ENCODE results near the gene NPM3.

NPM3 gene

GRCh38 chr10:101767600-101767945 lies 15.7 kb downstream of the NPM3 start:
- Histone ChIP-seq H3K9me2 (replicated peaks; ENCODE audit: low read depth, low read length) (no peaks in the 10 kb centered on the region), H3K27me3 (ENCODE audit: insufficient read depth, low read length, poor library complexity, severe bottlenecking) (no peaks in the 10 kb centered on the region), H3K4me2 (ENCODE audit: low read depth, low read length, poor library complexity, severe bottlenecking) (no peak overlapping the region), H3K9me3 (ENCODE audit: insufficient read depth, low read depth, low read length) (no peaks in the 10 kb centered on the region), H4K20me1 (ENCODE audit: insufficient read depth, low read length, poor library complexity, severe bottlenecking) (no peaks in the 10 kb centered on the region), H3K4me1 (ENCODE audit: insufficient read depth, low read length, poor library complexity, severe bottlenecking) (no peaks in the 10 kb centered on the region), H2AFZ (ENCODE audit: low read length) (no peak overlapping the region), H3K9ac (ENCODE audit: low read depth, low read length, poor library complexity, severe bottlenecking) (no peak overlapping the region), H3K79me2 (ENCODE audit: insufficient read depth, low read length) (no peaks in the 10 kb centered on the region), H3K36me3 (ENCODE audit: insufficient read depth, low read length) (no peaks in the 10 kb centered on the region), H3F3A (ENCODE audit: low read depth) (no peaks in the 10 kb centered on the region), H3K4me3 (ENCODE audit: low read length, poor library complexity, severe bottlenecking) (no peak overlapping the region)
- TF ChIP-seq EZH2phosphoT487 (IDR thresholded peaks at IDR 0.05; ENCODE audit: borderline replicate concordance), result no peak
- no peak for TF ChIP-seq CTCF (conservative IDR thresholded peaks at IDR 0.05; ENCODE audit: low read length)

- H3K36me3 ChIP-seq (ENCODE audit: insufficient read depth, low read length), result no peaks in the 10 kb centered on the region
- H3K4me2 ChIP-seq (ENCODE audit: low read depth, low read length, poor library complexity, severe bottlenecking), result no peak overlapping the region
- no peaks in the 10 kb centered on the region for H3K9me2 ChIP-seq (replicated peaks; ENCODE audit: low read depth, low read length)
- no peaks in the 10 kb centered on the region for H4K20me1 ChIP-seq (ENCODE audit: insufficient read depth, low read length, poor library complexity, severe bottlenecking)
- no peaks in the 10 kb centered on the region for H3K4me1 ChIP-seq (ENCODE audit: insufficient read depth, low read length, poor library complexity, severe bottlenecking)
- no peak overlapping the region for H3K9ac ChIP-seq (ENCODE audit: low read depth, low read length, poor library complexity, severe bottlenecking)
- no peaks in the 10 kb centered on the region for H3K27me3 ChIP-seq (ENCODE audit: insufficient read depth, low read length, poor library complexity, severe bottlenecking)
- H2AFZ ChIP-seq (ENCODE audit: low read length), result no peak overlapping the region
- no peaks in the 10 kb centered on the region for H3K9me3 ChIP-seq (ENCODE audit: insufficient read depth, low read depth, low read length)
- no peak overlapping the region for H3K4me3 ChIP-seq (ENCODE audit: low read length, poor library complexity, severe bottlenecking)
- TF ChIP-seq EZH2phosphoT487 (IDR thresholded peaks at IDR 0.05; ENCODE audit: borderline replicate concordance), result no peak
- no peak for TF ChIP-seq CTCF (conservative IDR thresholded peaks at IDR 0.05; ENCODE audit: low read length)
- no peaks in the 10 kb centered on the region for H3F3A ChIP-seq (ENCODE audit: low read depth)
- H3K79me2 ChIP-seq (ENCODE audit: insufficient read depth, low read length), result no peaks in the 10 kb centered on the region
Measured at GRCh38 chr10:101766753-101767599, 16.3 kb downstream of the NPM3 start.

GRCh38 chr10:101766306-101766705 lies 16.9 kb downstream of the NPM3 start:
- no peak overlapping the region for H3K9ac ChIP-seq (ENCODE audit: low read depth, low read length, poor library complexity, severe bottlenecking)
- H3F3A ChIP-seq (ENCODE audit: low read depth), result no peaks in the 10 kb centered on the region
- H3K4me3 ChIP-seq (ENCODE audit: low read length, poor library complexity, severe bottlenecking), result no peak overlapping the region
- no peaks in the 10 kb centered on the region for H3K9me3 ChIP-seq (ENCODE audit: insufficient read depth, low read depth, low read length)
- no peak overlapping the region for H3K4me2 ChIP-seq (ENCODE audit: low read depth, low read length, poor library complexity, severe bottlenecking)
- no peaks in the 10 kb centered on the region for H3K9me2 ChIP-seq (replicated peaks; ENCODE audit: low read depth, low read length)
- H3K27me3 ChIP-seq (ENCODE audit: insufficient read depth, low read length, poor library complexity, severe bottlenecking), result no peaks in the 10 kb centered on the region
- H3K4me1 ChIP-seq (ENCODE audit: insufficient read depth, low read length, poor library complexity, severe bottlenecking), result no peaks in the 10 kb centered on the region
- H3K36me3 ChIP-seq (ENCODE audit: insufficient read depth, low read length), result no peaks in the 10 kb centered on the region
- H3K79me2 ChIP-seq (ENCODE audit: insufficient read depth, low read length), result no peaks in the 10 kb centered on the region
- H4K20me1 ChIP-seq (ENCODE audit: insufficient read depth, low read length, poor library complexity, severe bottlenecking), result no peaks in the 10 kb centered on the region
- H2AFZ ChIP-seq (ENCODE audit: low read length), result no peak overlapping the region
- no peak for TF ChIP-seq EZH2phosphoT487 (IDR thresholded peaks at IDR 0.05; ENCODE audit: borderline replicate concordance)
- TF ChIP-seq CTCF (conservative IDR thresholded peaks at IDR 0.05; ENCODE audit: low read length), result no peak
